Endothelial cell of umbilical vein (primary cell): ENCODE results near the gene DNAJB5.

Experiments
- CTCF ChIP-seq, 2 donors: IDR thresholded peaks; 1 replicate in 1 of 2; 2 replicates in 1 of 2; pipeline ENCODE4 v1.5.1; 2011; ENCODE audit warnings: low read length in 2 of 2, mild to moderate bottlenecking in 2 of 2, moderate library complexity in 2 of 2, control low read depth in 1 of 2, inconsistent platforms in 1 of 2, low read depth in 1 of 2; ENCODE audit not compliant: insufficient read depth in 1 of 2; ENCODE audit errors: extremely low read depth in 1 of 2
- FOS ChIP-seq: IDR thresholded peaks from 2 replicates; pipeline ENCODE4 v1.6.1; 2011; ENCODE audit warnings: mild to moderate bottlenecking, low read length, moderate library complexity, borderline replicate concordance; ENCODE audit not compliant: insufficient read depth

- no peak for TF ChIP-seq CTCF (IDR thresholded peaks at IDR 0.05; ENCODE audit: extremely low read depth in 1 of 2, insufficient read depth in 1 of 2, low read depth in 1 of 2, low read length in 2 of 2)
- no peak for TF ChIP-seq FOS
These were observed 41.1 kb upstream of the DNAJB5 start for GRCh38 chr9:34948451-34948850.
